Measurements from ENCODE around the gene ZBTB20.
"Not testable (repeated sequence)": the region's sequence is repeated elsewhere in the genome, so short reads cannot be mapped to it uniquely, and the experiment has no call there.

Gene ZBTB20

DNA sequence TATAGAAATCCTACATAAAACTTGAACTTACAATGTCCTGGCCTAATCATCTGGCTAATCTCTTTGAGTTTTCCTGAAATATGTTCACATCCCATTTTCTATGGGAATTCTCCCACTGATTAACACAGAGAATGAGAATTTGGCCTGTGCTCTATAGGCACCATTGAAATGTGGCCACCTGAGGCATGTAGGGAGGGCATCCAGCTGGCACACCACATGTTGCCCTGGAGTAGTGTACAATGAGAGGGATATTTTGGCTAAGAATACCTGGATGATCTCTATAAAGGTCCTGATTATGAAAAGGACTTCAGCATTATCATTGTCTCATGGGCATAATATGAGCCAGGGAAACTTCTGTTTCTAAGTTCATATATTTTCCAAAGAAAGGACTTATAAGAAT, 324.0 kb downstream of the ZBTB20 start:
- Histone ChIP-seq H3K4me3 (replicated peaks; ENCODE audit: insufficient read depth, low read length) (no peak overlapping the region), H3K27ac (replicated peaks) (no peak overlapping the region), H3K27me3 (ENCODE audit: insufficient read depth, poor library complexity, severe bottlenecking) (no peaks in the 10 kb centered on the region)
- TF ChIP-seq POLR2AphosphoS5 (IDR thresholded peaks at IDR 0.05; ENCODE audit: low read depth), result no peak
- no peak for DNase-seq (ENCODE audit: low read depth in 1 of 2, low spot score in 1 of 2)

DNA sequence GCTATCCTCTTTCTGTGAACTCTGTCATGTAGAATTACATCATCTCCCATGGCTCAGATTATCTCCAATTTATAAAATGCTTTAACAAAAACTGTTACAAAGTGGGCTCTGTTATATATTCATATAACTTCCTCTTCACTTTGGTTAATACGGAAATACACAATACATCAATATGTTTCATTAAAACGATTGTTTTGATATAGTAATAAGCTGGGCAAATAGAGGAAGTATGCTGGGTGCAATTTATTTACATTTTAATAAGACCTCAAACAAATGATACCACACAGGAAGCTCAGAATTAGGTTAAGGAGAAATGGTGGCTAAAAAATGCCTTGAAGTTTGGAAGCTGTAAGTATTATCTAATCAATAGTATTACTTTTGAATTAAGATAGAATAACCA, 331.0 kb downstream of the ZBTB20 start:
- TF ChIP-seq, protein P1, sequence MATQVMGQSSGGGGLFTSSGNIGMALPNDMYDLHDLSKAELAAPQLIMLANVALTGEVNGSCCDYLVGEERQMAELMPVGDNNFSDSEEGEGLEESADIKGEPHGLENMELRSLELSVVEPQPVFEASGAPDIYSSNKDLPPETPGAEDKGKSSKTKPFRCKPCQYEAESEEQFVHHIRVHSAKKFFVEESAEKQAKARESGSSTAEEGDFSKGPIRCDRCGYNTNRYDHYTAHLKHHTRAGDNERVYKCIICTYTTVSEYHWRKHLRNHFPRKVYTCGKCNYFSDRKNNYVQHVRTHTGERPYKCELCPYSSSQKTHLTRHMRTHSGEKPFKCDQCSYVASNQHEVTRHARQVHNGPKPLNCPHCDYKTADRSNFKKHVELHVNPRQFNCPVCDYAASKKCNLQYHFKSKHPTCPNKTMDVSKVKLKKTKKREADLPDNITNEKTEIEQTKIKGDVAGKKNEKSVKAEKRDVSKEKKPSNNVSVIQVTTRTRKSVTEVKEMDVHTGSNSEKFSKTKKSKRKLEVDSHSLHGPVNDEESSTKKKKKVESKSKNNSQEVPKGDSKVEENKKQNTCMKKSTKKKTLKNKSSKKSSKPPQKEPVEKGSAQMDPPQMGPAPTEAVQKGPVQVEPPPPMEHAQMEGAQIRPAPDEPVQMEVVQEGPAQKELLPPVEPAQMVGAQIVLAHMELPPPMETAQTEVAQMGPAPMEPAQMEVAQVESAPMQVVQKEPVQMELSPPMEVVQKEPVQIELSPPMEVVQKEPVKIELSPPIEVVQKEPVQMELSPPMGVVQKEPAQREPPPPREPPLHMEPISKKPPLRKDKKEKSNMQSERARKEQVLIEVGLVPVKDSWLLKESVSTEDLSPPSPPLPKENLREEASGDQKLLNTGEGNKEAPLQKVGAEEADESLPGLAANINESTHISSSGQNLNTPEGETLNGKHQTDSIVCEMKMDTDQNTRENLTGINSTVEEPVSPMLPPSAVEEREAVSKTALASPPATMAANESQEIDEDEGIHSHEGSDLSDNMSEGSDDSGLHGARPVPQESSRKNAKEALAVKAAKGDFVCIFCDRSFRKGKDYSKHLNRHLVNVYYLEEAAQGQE (IDR thresholded peaks at IDR 0.05; ENCODE audit: insufficient replicate concordance, low read depth), result no peak
- TF ChIP-seq, protein P2, sequence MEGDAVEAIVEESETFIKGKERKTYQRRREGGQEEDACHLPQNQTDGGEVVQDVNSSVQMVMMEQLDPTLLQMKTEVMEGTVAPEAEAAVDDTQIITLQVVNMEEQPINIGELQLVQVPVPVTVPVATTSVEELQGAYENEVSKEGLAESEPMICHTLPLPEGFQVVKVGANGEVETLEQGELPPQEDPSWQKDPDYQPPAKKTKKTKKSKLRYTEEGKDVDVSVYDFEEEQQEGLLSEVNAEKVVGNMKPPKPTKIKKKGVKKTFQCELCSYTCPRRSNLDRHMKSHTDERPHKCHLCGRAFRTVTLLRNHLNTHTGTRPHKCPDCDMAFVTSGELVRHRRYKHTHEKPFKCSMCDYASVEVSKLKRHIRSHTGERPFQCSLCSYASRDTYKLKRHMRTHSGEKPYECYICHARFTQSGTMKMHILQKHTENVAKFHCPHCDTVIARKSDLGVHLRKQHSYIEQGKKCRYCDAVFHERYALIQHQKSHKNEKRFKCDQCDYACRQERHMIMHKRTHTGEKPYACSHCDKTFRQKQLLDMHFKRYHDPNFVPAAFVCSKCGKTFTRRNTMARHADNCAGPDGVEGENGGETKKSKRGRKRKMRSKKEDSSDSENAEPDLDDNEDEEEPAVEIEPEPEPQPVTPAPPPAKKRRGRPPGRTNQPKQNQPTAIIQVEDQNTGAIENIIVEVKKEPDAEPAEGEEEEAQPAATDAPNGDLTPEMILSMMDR (IDR thresholded peaks at IDR 0.05; ENCODE audit: insufficient read depth, low read length), result no peak
- TF ChIP-seq POLR2AphosphoS5 (IDR thresholded peaks at IDR 0.05; ENCODE audit: low read depth), result no peak
- no peak for TF ChIP-seq GABPA (IDR thresholded peaks at IDR 0.05; ENCODE audit: low read depth)
- no peak for TF ChIP-seq SPI1 (IDR thresholded peaks at IDR 0.05; ENCODE audit: borderline replicate concordance, low read depth)
- H3K27ac ChIP-seq (replicated peaks), result no peak overlapping the region
- H3K27me3 ChIP-seq (ENCODE audit: insufficient read depth, poor library complexity, severe bottlenecking), result no peaks in the 10 kb centered on the region
- DNase-seq (ENCODE audit: low read depth in 1 of 2, low spot score in 1 of 2), result no peak
- H3K4me3 ChIP-seq (replicated peaks; ENCODE audit: insufficient read depth, low read length), result no peak overlapping the region

DNA sequence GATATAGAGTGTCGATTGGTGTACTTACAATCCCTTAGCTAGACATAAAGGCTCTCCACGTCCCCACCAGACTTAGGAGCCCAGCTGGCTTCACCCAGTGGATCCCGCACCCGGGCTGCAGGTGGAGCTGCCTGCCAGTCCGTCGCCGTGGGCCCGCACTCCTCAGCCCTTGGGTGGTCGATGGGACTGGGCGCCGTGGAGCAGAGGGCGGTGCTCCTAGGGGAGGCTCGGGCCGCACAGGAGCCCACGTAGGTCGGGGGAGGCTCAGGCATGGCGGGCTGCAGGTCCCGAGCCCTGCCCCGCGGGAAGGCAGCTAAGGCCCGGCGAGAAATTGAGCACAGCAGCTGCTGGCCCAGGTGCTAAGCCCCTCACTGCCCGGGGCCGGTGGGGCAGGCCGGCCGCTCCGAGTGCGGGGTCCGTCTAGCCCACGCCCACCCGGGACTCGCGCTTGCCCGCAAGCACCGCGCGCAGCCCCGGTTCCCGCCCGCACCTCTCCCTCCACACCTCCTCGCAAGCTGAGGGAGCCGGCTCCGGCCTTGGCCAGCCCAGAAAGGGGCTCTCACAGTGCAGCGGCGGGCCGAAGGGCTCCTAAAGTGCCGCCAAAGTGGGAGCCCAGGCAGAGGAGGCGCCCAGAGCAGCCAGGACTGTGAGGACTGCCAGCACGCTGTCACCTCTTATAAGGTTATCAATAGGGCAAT, 334.4 kb downstream of the ZBTB20 start:
- H3K27me3 ChIP-seq (ENCODE audit: insufficient read depth, poor library complexity, severe bottlenecking); DNase-seq (ENCODE audit: low read depth in 1 of 2, low spot score in 1 of 2); H3K27ac ChIP-seq (replicated peaks); H3K4me3 ChIP-seq (replicated peaks; ENCODE audit: insufficient read depth, low read length): not testable (repeated sequence)

DNA sequence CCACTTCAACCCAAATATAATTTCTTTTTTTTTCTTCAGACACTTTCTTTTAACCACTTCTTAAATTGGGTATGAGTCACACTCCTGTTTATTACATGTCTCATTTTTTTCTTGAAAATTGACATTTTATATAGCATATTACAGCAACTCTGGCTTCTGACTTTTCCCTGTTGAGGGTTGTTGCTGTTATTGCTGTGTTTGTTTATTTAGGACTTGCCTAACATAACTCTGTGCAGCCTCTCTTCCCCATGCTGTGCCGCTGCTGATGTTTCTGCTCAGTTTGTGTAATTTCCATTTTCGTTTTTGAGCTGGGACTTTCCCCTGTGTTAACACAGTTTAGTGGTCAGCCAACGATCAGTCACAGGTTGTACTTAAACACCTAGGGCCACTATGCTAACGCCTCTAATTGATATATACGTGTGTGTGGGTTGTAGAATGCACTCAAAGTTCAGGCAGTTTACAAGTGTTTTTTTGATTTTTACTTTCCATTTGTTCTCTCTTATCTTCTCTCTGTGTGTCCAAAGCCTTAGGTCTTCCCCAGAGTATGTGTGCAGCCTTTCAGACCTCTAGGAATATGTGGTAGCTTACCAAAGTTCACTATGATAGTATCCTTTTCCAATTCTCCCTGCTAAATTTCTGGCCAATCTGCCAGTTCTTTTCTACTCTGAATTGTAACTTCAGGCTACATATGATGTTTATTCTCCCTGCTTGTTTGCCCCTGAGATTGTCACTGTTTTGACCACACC, 337.2 kb downstream of the ZBTB20 start:
- no peak overlapping the region for H3K4me3 ChIP-seq (replicated peaks; ENCODE audit: insufficient read depth, low read length)
- H3K27me3 ChIP-seq (ENCODE audit: insufficient read depth, poor library complexity, severe bottlenecking), result no peaks in the 10 kb centered on the region
- TF ChIP-seq, protein P2 (IDR thresholded peaks at IDR 0.05; ENCODE audit: insufficient read depth, low read length), result no peak
- TF ChIP-seq, protein P1 (IDR thresholded peaks at IDR 0.05; ENCODE audit: insufficient replicate concordance, low read depth), result no peak
- TF ChIP-seq GABPA (IDR thresholded peaks at IDR 0.05; ENCODE audit: low read depth) (no peak), SPI1 (IDR thresholded peaks at IDR 0.05; ENCODE audit: borderline replicate concordance, low read depth) (no peak), POLR2AphosphoS5 (IDR thresholded peaks at IDR 0.05; ENCODE audit: low read depth) (no peak)
- no peak overlapping the region for H3K27ac ChIP-seq (replicated peaks)
- DNase-seq (ENCODE audit: low read depth in 1 of 2, low spot score in 1 of 2), result no peak
